Inflammatory macrophage treated with lipopolysaccharide for 4 hours (primary cell): ENCODE measurements around the gene PRKAG2.

ENCODE experiments used
- DNase-seq: peaks from one replicate; pipeline ENCODE4 v3.0.0-alpha.2; 2020

The PRKAG2 gene

DNA sequence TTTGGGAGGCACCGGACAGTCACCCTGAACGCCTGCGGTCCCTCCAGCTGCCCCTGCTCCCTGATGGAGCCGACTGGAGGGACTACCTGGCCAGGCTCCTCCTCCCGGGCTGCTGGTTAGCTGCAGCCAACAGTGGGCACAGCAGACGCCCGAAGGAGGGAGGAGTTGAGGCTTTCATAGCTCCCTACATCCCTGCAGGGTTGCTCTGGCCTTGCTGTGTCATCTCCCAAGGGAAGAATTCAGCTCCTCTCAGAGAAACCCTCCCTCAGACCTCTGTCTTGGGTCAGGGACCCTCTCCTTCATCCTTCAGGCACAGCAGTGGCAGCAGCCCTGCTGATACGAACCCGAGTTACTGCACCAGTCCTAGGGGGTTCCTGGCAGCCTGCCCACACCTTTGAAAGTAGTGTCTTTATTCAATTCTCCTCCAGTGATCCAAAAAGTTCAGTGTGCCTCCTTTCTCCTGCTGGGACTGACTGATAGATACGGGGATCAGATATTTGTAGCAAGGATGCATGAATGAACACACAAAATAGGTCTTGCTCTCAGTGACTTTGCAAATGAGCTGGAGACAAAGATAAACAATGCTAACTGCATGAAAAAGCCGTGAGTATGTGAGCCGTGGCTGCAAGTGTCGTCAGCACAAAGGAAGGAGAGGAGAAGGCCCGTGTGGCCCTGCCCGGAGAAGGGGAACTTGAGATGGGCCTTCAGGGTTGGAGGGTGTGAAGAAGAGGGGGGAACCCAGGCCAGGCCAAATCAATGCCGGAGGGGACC lies 136.6 kb downstream of the PRKAG2 start:
- no peak for DNase-seq

DNA sequence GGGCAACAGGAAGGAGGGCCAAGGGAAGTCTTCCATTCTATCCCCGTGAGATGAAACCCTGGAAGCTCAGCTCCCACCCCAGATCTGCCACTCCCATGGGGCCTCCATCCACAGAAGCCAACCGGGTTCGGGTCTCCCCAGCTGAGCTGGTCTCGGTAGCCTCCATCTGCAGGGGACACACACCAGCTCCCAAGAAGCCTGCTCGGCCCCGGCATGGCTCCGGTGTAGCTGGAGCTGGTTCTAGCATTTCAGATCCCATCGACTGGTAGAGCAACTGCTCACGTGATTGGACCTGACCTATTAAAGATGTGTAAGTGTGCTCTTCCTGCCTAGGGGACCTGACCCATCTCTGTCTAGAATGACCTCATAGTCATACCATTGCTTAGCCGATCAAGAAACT lies 138.0 kb downstream of the PRKAG2 start:
- DNase-seq = no peak

DNA sequence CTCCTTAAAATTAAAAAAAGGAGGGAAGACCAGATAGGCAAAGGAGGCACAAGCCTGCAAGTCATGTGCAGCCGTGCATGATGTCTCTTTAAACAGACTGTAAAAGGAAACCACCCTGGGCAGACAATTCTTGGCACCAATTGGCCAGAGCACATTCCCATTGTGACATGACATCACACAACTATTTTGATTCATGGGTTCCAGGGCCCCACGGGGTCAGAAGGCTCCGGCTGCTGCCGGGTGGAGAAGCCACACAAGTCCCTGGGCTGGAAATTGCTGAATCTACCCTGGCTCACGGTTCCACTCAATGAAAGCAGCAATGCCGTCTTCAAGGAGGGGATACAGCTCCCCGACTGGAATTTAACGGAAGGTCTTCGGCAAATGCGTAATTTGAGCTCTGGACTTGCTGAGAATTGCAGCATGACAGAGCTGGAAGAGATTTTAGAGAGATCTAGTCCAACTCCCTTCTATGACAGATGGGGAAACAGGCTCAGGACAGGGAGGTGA lies 140.5 kb downstream of the PRKAG2 start:
- peak; percentile 70 for DNase-seq

DNA sequence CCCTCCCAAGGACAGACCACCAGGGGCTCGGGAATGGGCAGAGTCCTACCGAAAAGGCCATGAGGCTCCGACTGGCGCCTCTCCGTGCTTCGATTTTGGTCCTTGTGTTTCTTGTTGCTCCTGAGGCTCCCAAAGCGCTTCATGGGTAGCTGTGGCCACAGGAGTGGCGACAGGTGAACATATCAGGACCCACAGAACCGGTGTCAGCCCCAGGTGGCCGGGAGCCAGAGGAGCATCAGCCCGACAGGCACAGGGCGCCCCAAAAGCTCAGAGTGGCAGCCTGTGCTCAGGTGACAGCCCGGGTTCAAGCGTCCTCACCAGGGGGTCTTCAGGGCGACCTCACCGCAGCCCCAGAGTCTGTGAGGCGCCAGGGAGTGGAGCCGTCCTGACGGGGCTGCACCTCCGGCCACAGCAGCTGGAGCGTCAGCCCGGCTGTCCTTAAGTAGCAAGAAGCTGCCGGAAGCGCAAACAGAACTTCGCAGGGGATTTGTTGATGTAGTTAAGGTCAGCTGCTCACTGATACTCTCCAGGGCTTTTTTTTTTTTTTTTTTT lies 141.0 kb downstream of the PRKAG2 start:
- DNase-seq = no peak

DNA sequence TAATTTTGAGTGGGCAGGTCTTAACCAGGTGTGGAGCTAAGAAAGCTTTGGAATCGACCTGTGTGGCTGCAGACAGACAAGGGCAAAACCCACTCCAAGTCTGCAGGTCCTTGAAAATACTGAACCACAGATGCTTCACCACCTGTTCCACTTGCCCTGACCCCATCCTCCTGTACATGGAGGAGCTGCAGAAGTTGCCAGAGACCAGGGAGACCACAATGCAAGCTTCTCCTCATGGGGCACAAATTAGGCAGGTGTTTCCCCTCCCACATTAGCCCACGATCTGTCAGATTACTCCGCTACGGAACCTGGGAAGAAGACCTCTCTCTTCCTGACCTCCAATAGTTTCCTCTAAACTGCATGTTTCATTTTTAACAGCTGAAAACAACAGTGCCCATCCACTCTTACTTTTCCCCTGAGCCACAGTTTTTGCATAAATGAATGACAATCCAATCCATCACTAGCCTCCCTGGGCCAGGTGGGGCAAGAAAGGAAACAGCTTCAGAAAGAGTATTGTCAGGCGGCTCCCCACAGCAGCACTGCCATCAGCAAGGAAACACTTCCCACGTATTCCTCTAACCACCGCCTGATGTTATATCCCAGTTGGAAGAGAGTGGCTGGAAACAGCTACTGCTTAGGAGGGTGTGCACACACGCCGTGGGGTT lies 141.6 kb downstream of the PRKAG2 start:
- no peak for DNase-seq

DNA sequence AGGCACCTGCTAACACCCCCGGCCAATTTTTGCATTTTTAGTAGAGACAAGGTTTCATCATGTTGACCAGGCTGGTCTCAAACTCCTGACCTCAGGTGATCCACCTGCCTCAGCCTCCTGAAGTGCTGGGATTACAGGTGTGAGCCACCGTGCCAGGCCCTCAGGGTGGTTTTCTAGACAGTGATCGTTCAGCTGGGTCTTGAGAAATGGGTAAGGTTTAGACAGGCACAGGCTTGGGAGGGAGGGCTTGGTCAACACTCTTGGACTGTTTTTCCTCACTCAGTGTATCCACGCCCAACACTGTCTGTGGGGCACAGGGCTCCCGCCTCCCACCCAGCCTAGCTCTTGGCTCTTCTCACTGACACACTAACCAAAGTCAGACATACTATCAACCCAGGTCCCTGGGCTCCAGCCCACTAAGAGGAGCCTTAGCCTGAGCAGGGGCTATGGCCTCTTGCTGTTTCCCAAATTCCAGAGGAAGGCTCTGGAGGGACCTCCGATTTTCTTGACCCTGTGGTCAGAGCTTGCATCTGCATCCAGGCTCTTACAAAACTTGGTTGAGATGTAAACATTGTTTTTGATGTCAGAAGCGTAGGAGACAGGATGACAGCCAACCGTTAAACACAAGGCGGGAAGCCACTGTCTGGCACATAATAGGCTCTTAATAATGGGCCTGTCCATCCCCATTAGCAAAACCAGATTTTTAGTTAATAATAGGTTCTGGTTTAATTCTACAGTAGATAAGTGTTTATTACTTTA lies 143.9 kb downstream of the PRKAG2 start:
- no peak for DNase-seq

DNA sequence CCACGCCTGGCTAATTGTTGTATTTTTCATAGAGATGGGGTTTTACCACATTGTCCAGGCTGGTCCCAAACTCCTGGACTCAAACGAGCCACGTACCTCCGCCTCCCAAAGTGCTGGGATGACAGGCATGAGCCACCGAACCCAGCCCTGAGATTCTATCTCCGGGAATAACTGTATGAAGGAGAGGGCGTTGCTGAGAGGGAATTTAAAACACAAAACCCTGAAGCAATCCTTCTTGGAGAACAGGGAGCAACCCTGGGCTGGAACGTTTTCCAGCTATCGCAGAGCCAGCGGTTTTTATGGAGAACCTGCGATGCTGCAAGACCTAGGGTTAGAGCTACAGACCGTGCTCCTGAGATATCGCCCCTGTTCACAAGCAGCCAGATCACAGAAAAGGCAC lies 144.6 kb downstream of the PRKAG2 start:
- no peak for DNase-seq

DNA sequence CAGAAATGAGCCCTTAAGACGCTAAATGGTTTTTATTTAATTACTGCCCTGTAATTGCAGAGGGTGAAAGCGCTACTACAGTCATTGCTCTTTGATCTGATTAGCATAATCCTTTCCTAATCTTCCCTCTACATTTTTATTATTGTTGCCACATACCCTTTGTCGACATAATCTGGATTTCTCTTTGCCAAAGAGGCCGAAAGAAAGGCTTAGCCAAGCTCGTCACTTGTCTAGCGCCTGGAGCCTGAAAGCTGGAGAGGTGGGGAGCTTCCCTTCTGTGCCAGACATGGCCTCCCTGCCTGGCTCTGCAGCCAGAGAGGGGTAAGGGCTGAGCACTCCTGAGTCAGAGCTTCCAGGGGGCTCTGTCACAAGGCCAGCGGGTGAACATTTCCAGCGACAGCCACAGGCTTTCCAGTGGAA lies 145.9 kb downstream of the PRKAG2 start:
- no peak for DNase-seq

DNA sequence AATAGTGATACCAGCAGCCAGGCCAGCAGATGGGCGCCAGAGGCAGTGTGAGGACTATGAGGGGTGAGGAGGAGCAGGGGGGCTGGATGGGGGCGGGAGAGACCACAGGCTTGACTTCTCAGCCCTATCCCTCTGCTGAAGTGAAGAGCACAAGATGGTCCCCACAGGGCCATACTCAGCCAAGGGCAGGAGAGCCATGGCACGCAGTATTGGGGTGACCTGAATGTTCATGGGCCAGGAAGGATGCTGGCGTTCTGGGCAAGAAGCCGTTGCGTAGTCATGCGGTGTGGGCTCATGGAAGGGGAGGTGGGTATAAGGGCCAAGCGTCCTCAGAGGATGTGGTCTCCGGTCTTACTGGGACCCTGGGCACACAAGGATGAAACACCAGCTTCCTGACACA lies 146.3 kb downstream of the PRKAG2 start:
- no peak for DNase-seq

DNA sequence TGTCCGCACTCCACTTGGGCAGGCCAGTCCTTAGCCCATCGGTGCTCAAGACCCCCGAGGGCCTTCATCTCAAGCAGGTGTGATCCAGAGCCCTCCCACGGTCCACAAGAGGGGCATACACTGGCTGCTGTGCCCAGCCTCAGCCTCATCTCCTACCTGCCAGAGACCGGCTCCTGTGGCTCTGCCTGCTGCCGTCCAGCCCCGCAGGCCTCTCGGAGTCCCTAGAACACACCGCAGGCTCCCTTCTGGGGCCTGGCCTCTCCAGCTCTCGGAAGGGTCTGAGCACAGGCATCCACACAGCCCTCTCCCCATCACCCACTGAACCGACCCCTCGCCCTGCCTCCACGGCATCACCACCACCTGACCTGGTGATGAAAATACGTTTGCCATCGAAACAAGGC lies 147.4 kb downstream of the PRKAG2 start:
- DNase-seq = no peak

DNA sequence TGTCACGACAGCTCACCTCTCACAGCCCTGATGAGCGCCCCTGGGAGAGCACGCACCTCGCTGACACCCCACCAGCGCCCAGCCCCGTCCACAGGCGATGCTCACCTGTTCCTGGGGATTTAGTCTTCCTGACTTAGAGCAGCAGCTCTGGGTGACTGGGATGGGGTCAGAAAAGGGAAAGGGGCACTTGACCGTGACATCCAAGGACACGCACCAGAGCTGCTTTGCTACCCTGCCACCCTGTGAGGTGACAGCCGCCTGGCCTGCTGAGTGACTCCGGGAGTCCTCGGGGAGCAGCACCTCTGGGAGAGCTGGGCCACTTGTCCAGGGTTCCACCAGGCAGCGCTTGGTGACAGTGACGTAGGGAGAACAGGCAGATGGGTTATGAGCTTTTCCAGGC lies 148.2 kb downstream of the PRKAG2 start:
- DNase-seq = no peak

DNA sequence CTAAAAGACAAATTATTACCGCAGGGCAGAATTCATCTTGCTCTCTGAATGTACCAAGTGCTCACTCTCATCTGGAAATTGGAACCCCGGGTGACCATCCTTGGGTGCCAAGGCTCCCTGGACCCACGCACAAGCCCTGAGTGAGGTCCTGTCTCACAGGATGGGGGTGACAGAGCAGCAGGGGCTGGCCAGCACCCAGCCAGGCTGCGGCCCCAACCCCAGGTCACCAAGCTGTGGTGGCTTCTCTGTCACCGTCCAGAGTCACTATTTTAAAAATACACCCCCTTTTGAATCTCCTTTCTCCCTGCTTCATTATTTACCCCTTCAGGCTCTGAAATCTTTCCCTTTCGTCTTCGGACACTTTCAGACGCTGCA lies 148.6 kb downstream of the PRKAG2 start:
- DNase-seq = no peak

DNA sequence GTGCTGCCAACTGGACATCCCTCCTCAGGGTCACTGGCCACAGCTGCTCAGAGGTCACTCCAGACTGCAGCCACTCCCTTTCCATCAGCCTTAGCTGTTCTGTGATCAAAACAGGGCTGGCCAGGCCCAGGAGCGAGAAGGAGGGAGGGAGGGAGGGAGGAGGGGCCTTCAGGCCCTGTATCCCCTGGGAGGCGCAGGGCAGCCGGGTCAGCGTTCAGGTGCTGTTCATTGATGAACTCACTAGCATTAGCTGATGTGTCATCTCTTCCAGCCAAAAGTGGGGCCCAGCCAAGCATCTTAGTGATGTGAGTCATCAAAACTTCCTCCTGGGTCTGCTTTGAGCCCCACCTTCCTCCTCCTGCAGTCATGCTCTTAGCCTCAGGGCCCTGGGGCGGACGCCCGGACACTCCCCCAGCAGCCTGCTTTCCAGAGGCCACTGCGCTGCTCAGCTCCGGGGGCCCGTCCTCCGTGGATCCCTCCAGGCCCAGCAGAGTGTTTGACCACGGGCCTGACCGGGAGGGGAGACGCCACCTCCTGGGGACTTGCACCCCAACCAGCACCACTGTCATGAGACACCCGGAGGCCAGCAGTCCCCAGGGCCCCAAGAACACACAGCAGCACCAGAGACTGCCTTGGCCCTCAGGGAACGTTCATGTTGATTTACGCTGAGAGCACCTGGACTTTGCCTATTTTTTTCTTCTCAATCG lies 149.2 kb downstream of the PRKAG2 start:
- peak; percentile 87 for DNase-seq

DNA sequence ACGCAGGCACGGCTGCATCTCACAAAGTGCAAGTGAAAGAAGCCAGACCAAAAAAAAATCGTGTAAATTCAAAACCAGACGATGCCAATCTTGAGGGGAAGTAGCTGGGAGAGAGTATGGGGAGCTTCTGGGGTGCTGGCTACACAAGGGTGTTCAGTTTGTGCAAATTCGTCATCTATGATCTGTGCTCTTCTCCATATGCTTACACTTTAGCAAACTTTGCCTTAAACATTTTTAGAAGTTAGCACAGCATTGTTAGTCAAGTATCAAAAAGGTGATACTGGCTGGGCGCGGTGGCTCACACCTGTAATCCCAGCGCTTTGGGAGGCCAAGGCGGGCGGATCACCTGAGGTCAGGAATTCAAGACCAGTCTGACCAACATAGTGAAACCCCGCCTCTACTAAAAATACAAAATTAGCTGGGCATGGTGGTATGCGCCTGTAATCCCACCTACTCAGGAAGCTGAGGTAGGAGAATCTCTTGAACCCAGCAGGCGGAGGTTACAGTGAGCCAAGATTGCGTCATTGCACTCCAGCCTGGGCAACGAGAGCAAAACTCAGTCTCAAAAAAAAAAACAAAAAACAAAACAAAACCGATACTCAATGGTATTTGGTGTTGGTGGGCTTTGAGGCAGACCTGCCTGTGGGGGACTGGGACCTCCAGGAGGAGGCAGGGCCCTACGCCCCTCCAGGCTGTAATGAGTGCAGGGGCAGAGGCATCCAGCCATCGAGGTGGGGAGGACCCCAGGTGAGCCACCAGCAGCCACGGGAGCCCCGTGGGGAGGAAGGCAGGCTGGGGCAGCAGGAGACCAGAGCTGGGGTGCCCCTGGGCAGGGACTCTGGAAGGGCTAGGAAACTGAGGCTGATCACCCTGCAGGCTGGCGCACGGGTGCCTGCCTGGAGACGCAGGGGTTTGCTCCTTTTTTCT lies 150.0 kb downstream of the PRKAG2 start:
- DNase-seq = no peak

DNA sequence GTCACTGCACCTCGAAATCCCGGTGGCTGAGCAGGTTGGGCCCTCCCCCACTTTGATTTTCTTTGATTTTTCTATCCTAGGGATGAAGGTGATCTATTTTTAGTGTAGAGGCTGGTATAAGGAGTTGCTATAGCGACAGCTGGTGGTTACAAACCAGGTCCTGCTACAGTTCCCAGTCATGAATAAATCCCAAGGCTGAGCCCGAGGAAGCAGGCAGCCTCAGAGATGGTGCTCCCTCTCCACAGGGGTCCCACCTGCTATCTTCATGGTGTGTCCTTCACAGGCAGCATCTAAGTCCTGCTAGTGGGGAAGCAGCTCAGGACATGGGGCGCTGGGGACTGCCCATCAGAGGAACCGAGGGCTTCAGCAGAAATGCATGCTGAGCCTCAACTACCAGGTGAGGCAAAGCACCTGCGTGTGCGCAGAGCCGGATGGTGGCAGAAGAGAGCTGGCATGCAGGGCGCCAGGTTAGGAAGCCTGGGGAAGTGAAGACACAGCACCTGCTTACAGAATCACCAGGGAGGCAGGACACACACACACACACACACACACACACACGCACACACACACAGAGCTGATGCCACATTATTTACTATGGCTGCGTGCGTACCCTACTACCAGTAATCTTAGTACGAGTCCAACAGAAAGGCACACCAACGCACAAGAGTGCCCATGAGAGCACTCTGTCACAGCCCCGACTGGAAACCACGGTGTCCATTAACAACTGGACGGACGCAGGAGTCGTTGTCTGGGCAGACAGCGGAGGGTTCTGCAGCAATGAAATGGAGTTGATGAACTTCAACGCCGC lies 150.9 kb downstream of the PRKAG2 start:
- no peak for DNase-seq

DNA sequence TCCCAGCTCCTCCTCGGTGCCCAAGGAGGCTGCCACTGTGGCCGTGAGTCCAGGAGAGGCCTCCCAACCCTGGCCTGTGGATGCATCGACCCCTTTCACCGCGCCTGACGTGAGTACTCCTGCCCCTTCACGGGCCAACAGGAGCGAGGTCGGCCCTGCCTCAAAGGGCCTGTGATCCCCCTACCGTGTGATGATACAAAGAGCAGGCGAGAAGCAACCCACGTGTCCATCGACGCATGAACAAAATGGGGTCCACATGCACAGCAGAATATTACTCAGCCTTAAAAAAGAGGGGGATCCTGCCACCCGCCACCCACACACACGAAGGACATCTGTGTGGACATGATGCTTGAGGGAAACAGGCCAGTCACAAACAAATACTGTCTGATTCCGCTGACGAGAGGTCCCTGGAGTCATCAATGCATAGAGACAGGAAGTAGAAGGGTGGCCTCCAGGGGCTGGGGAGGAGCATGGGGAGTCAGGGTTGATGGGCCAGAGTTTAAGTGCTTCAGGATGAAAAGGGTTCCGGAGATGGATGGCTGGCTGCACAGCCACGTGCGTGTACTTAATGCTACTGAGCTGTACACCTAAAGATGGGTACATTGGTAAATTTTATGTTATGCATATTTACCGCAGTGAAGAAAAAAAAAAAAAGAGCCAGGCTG lies 151.9 kb downstream of the PRKAG2 start:
- DNase-seq = no peak

DNA sequence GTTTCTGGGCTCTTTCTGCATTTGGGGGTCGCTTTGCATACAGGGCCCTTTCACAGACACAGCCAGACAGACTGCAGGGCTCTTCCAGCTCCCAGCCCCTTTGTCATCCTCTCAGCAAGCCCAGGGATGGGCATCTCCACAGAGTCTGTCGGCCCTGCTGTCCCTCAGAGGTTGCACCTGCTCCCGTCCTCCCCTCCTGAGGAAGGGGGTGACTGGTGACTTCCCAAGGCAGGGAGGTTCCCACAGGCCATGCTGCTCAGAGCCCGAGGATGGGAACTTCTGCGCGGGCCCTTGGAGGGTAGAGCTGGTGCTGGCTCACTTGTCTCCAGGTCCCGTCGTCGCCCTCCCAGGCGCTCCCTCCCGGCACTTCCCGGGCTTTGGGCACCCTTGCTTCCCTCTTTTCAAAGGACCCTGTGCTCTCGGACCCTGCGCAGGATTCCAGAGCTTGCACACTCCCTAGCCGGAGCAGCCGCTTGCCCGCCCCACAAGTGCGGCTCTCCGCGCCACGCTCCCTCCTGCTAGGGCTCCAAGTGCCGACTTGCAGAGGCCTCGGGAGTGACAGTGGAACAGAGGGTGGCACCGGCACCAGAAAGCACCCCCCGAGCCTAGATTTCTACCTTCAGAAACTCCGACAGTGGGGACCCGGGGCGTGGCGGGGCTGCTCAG lies 152.5 kb downstream of the PRKAG2 start:
- DNase-seq = no peak

DNA sequence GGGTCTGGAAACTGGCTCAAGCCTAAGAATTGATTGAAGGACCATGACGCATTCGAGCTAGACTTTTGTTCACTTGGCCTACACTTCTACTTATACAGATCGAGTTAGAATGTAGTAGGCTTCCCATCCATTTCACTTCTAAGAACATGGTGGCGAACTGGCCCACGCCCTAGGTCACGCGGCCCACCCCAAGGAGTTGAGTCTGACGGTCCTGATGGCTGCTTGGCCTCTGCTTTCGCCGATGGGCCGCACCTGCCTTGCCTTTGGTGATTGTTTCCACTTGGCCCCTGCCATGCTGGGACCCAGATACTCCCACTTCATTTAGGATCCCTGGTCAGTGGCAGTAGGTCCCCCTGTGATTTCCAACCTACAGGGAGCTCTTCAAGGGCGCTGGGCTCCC lies 153.6 kb downstream of the PRKAG2 start:
- no peak for DNase-seq

DNA sequence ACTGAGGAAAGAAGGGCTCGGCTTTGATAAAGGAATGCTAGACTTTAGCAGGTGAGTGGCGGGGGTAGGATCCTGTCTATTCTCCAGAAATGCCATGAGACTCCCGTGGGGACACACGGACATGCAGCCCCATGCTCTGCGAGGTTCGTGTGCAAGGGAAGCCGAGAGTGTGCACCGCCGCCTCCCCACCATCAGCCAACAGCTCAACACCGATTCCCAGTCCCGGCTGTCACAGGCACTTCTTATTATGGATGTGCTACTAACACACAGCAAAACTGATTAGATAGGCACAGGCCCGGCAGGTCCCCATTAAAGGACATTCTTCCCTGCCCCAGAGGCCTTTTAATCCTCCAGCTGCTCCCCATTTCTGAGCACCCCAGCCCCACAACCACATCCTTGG lies 154.4 kb downstream of the PRKAG2 start:
- no peak for DNase-seq

DNA sequence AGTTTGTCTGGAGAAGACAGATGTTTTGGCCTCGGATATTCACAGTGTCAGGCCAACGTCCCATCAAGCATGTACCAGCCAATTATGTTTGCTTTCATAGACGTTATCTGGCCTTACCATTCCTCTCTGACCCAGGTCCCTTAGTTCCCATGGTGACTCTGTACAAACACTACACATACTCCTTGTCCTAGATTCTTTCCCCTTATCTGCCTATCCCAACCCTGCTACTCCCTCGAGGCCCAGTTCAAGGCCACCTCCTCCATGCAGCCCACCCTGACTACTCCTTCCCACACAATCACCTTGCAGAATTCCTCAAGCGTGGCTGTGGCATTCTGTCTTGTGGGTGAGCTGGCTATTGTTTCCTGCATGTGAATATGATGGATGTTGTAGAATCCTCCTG lies 155.2 kb downstream of the PRKAG2 start:
- no peak for DNase-seq
